Activated T-helper 9 cell treated with anti-CD3 and anti-CD28 coated beads, Interleukin-2, amount 50 U/mL, for 16 hours (primary cell): ENCODE data around the gene ENAH.
A peak's percentile ranks its signal among the peaks of the same experiment; 100 is the strongest.
"Not testable (repeated sequence)": the region's sequence is repeated elsewhere in the genome, so short reads cannot be mapped to it uniquely, and the experiment has no call there.

Source experiments
- DNase-seq: peaks from one replicate; pipeline ENCODE4 v3.0.0-alpha.2; 2020; ENCODE audit warnings: low read depth

The ENAH gene

GRCh38 chr1:225674381-225674780 lies 21.5 kb upstream of the ENAH start:
- no peak for DNase-seq

DNA sequence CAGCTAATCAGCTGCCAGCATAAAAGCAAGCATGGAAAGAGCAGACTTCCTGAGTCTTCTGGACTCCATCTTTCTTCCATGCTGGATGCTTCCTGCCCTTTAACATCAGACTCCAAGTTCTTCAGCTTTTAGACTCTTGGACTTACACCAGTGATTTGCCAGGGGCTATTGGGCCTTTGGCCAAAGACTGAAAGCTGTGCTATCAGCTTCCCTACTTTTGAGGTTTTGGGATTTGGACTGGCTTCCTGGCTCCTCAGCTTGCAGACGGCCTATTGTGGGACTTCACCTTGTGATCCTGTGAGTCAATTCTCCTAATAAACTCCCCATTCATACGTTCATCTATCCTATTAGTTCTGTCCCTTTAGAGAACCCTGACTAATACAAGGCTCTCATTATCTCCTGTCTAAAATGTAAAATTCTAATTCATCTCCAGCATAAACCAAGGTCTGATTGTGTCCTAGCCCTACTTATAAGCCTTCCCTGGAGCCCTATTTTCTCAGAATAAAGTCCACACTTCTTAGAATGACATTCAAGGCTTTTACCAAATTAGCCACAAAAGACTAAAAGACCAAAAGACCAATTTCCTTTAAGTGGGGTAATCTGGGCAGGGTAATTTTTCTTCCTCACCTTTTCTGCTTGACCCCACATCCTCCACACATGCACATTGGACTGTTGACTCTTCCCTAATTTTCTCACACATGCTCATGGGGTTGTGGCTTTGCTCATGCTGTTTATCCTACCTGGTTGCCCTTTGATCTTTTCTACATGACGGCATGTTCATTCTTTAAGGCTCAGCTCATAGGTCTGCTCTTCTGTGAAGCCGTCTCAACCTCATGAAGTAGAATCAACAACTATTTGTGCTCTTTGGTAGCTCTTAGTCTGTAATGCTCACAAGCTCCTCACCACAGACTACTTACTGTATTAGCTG lies 18.1 kb upstream of the ENAH start:
- DNase-seq: no peak

- no peak for DNase-seq
Measured at GRCh38 chr1:225670356-225670755, 17.4 kb upstream of the ENAH start.

- DNase-seq: no peak
Measured at GRCh38 chr1:225668222-225668621, 15.3 kb upstream of the ENAH start.

DNA sequence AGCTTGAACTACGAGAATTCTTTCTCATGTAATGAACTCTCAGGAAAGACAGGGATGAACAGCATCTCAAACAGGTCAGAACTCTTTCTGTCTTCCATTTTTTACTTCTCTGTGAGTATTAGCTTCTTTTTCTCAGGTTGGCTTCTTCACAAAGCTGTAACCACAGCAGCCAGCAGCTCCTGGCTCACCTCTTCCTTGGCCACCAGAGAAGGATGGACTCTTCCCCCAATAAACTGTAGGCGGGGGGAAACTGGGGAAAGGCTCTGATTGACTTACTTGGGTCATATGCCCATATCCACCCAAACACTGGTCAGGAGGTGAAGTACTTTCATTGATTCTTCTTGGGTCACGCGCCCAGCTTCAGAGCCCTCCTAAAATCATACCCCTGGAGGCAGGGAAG lies 14.4 kb upstream of the ENAH start:
- no peak for DNase-seq

- no peak for DNase-seq
Measured at GRCh38 chr1:225666495-225666894, 13.6 kb upstream of the ENAH start.

DNA sequence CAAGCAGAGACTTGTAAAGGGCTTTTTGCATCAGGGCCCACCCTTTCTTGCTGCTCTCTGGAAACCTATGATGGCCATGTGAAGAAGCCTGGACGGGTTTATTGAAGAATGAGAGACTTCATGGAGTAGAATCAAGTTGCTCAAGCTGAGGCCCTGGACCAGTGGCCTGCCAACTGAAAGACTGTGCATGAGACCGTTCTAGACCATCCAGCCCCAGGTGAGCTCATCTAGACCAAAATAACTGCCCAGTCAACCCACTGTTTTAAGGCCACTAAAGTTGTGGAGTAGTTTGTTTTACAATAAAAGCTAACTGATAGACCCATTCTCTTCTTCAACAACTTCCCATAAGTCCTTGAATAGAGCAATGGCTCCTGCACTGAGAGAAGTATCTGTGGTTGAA lies 11.8 kb upstream of the ENAH start:
- no peak for DNase-seq

- no peak for DNase-seq
Measured at GRCh38 chr1:225662155-225662554, 9.2 kb upstream of the ENAH start.

GRCh38 chr1:225660544-225660946 lies 7.6 kb upstream of the ENAH start:
- no peak for DNase-seq

GRCh38 chr1:225658041-225658440 lies 5.1 kb upstream of the ENAH start:
- DNase-seq: no peak

GRCh38 chr1:225657462-225657989 lies 4.6 kb upstream of the ENAH start:
- no peak for DNase-seq

GRCh38 chr1:225656259-225656655 lies 3.3 kb upstream of the ENAH start:
- not testable (repeated sequence) for DNase-seq

GRCh38 chr1:225655509-225656258 lies 2.8 kb upstream of the ENAH start:
- DNase-seq: no peak

- no peak for DNase-seq
Measured at GRCh38 chr1:225654688-225655508, 2.0 kb upstream of the ENAH start.

- no peak for DNase-seq
Measured at GRCh38 chr1:225654277-225654597, 1.3 kb upstream of the ENAH start.

GRCh38 chr1:225653463-225654276 lies 747 bp upstream of the ENAH start:
- DNase-seq: peak; percentile 4

- DNase-seq: no peak
Measured at GRCh38 chr1:225651872-225652728, 823 bp downstream of the ENAH start.

DNA sequence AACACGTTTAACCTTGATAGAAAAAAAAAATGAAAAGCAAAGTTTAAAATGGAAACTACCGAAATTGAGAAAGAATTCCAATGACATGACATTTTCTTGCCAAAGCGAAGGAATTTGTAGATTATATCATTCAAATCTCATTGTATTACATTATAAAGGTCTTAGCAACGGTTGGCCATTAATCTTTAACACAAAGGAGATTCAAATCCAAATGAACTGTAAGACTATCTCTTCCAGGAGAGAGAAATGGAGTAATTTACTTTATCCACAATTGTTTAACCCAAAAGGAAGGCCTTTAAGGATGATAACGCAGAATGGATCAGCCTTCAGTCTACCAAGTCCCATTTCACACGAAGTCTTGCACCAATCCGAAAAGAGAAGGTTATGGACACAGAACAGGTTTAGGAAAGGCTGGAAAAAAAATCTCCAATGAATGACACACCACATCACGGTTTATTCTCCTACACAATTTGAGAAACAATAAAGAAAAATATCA lies 1.5 kb downstream of the ENAH start:
- DNase-seq: no peak

DNA sequence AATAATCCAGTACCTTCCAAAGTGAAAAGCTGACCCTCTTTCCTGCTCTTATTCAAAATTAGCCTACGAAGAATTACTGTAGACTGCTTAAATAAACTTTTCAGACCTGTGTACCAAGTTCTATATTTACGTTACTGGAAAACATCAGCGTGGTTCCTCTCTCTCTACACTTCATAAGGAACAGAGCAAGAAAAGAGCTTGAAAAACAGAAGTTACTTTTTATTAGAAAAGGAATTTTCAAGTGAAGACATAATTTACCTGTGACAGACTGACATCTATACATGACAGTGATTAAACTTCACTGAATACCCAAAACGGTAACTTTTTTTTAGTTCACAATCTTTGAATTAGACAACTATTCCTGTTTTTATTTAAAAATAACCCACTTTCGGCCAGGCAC lies 2.7 kb downstream of the ENAH start:
- DNase-seq: no peak

- DNase-seq: no peak
Measured at GRCh38 chr1:225645194-225645895, 7.6 kb downstream of the ENAH start.
